ENCODE results near the gene PPM1D.

- TF ChIP-seq, protein P1, sequence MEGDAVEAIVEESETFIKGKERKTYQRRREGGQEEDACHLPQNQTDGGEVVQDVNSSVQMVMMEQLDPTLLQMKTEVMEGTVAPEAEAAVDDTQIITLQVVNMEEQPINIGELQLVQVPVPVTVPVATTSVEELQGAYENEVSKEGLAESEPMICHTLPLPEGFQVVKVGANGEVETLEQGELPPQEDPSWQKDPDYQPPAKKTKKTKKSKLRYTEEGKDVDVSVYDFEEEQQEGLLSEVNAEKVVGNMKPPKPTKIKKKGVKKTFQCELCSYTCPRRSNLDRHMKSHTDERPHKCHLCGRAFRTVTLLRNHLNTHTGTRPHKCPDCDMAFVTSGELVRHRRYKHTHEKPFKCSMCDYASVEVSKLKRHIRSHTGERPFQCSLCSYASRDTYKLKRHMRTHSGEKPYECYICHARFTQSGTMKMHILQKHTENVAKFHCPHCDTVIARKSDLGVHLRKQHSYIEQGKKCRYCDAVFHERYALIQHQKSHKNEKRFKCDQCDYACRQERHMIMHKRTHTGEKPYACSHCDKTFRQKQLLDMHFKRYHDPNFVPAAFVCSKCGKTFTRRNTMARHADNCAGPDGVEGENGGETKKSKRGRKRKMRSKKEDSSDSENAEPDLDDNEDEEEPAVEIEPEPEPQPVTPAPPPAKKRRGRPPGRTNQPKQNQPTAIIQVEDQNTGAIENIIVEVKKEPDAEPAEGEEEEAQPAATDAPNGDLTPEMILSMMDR (conservative IDR thresholded peaks at IDR 0.05): no peak
- no peak for TF ChIP-seq EZH2 (IDR thresholded peaks at IDR 0.05; ENCODE audit: low read depth)
Measured at GRCh38 chr17:60557805-60558204, 42.2 kb upstream of the PPM1D start.

Measured in PC-9 (cell line).